EH (cell line): ENCODE results near the gene CORO2A.
"Not testable (repeated sequence)": the region's sequence is repeated elsewhere in the genome, so short reads cannot be mapped to it uniquely, and the experiment has no call there.

Experiments
- DNase-seq: peaks from one replicate; pipeline ENCODE4 v3.0.0-alpha.2; 2015; ENCODE audit warnings: low read depth

The CORO2A gene

DNA sequence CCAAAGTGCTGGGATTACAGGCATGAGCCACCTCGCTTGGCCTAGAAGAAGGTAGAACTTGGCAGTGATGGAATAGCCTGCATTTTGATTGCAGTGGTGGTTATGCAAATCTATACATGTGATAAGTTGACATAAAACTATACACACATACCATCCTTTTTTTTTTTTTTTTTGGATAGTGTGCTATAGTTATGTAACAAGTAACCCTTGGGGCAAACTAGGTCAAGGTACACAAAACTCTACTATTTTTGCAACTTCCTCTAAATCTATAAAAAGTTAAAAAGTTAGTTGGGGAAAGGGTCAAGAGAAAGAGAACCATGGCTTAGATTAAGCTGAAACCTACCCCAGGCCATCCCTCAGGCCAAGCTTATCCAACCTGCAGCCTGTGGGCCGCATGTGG lies 84.5 kb downstream of the CORO2A start:
- DNase-seq, result no peak

DNA sequence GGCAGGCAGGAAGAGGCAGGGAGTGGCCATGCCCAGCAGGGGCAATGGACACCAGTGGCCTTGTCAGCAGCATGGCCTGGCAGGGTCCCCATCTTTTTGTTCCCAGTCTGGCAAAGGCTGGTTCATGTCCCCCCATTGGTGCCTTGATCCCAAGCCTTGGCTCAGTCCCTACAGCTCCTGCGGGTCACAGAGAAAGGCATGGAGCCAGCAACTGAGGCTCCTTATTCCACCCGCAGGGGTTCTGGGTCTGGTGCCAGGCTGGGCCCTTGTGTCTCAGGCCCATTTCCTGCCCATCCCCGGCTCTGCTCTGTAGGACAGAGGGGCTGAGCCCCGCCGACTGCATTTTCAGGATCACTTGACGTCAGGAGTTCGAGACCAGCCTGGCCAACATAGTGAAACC lies 87.4 kb downstream of the CORO2A start:
- DNase-seq, result no peak

DNA sequence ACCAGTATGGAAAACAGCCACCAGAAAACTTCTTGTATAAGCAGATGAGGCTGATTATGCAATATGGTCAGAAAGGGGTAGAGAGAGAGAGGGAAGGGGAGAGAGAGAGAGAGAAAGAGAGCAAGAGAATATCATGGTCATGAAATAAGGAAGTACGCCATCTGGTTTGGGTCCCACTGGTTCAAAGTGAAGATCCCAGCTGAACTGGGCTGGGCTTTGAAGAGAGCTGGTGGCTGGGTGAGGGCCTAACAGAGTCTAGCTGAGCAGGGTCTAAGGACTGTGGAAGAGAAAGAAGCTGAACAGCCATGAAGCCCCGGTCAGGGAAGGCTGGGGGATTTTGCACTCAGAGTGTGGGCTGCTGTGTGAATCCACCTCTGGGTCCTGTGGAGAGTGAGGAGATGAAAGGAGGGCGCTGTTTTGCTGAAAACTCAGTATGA lies 88.0 kb downstream of the CORO2A start:
- DNase-seq, result no peak

DNA sequence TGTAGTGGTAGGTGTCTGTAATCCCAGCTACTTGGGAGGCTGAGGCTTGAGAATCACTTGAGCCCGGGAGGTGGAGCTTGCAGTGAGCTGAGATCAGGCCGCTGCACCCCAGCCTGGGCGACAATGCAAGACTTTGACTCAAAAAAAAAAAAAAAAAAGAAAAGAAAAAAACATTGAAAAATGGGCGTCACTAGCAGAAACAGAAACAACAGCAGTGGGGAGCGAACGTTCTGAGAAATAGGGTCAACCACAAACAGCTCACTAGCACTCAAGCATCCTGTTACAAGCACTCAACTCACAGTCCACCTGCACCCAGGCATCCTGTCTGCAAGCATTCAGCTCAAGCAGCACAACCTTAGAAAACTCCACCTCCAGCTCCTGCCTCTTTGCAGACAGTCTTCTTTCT lies 90.6 kb downstream of the CORO2A start:
- no peak for DNase-seq

DNA sequence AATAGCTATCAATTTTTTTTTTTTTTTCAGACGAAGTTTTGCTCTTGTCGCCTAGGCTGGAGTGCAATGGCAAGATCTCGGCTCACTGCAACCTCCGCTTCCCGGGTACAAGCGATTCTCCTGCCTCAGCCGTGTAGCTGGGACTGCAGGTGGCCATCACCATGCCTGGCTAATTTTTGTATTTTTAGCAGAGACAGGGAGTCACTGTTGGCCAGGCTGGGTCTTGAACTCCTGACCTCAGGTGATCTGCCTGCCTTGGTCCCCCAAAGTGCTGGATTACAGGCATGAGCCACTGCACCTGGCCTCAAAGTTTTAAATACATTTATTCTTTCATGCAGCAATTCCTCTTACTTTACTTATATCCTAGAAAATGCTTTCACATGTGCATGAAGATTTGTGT lies 91.0 kb downstream of the CORO2A start:
- DNase-seq, result no peak

DNA sequence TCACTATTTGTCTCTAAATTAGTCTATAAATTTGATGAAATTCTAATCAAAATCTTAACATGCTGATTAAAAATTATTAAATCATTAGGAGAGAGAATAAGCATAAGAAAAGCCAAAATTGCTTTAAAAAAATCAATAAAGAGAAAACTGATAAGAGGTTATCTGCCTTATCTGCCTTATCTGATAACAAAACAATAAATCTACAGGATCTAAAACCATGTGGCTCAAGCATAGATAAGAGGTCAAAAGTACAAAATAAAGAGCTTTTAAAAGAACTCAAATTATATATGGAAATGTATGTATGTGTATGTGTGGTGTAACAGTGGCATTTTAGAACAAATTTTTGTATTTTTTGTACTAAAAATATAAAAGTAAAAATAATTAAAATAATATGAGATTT lies 92.0 kb downstream of the CORO2A start:
- DNase-seq, result no peak

DNA sequence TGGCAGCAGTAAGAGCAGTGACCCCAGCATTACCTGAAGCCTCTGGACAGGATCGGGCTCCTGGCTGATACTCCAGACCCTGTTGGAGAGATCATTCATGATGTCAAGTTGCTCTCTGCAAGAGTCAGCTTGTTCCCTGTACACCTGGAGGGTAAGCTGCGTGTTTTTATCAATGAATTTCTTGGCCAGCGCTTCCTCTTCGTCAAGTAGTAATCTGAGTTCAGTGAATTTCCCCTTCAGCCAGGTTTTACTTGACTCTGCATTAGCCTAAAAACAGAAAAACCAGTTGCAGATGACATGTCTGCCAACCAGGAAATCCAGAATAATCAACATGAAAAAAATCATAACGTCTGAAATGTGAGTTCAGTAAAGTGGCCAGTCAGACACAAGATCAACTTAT lies 92.5 kb downstream of the CORO2A start:
- DNase-seq, result no peak

DNA sequence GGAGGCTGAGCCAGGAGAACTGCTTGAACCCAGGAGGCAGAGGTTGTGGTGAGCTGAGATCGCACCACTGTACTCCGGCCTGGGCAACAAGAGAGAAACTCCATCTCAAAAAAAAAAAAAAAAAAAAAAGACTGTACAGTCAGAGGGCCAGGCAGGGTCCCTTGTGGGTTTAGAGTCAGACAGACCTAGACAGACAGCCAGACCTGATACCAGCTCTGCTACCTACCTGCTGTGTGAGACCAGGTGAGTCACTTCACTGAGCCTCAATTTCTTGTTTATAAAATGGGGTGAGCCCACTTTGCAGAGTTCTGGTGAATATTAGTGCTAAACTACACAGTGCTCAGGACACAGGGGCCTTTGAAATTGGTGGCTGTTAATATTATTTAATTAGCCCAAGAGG lies 93.1 kb downstream of the CORO2A start:
- DNase-seq, result no peak

DNA sequence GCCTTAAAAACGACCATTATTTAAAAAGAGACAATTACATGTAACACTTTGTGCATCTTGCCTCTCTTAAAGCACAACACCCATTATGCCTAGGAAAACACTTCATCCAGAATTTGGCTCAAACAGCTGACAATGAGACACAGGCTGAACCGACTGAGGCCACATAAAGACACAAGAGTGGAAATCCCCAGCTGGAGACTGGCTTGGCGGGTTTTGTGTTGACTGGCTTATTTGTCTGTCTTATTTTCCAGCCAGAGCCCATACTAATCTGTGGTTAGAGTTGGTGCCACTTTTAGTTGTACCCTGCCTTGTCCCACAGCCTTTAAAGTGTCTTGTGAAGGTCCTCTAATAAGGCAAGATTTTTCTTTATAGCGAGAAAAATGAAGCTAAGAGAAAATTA lies 94.6 kb downstream of the CORO2A start:
- no peak for DNase-seq

DNA sequence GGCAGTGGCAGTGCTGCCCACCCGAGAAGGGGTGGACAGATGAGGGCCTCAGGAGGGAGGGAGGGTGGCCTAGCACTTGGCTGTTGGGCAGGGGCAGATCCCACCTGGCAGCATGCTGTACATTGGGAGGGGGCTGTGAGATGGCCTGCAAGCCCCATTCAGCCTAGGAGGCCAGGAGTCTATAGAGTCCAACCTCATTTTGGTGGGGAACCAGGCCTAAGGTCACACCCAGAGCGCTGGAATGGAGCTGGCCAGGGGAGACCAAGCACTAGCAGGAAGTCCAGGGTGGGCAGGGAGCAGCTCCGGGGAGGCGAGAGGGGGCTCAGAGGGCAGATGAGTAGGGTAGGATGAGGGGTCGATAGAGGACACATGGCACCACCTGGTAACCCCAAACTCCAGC lies 96.3 kb downstream of the CORO2A start:
- DNase-seq, result no peak

DNA sequence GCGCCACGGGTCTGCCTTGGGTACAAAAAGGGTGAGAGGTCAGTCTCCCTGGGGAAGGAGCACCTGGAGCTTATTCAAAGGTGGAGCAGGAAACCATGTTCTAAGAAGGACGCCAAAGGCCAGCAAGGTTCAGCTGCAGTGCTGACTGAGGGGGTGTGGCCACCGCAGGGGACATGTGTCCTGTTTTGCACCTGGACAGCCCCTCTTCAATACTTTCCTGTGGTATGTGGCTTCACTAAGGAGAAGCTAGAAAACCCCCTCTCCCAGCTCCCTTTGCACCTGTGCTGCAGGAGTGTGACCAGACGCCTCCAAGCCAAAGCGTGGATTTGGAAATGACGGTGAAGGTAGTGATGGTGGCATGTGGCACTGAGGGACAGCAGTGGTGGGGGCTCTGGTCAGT lies 97.0 kb downstream of the CORO2A start:
- DNase-seq, result no peak

DNA sequence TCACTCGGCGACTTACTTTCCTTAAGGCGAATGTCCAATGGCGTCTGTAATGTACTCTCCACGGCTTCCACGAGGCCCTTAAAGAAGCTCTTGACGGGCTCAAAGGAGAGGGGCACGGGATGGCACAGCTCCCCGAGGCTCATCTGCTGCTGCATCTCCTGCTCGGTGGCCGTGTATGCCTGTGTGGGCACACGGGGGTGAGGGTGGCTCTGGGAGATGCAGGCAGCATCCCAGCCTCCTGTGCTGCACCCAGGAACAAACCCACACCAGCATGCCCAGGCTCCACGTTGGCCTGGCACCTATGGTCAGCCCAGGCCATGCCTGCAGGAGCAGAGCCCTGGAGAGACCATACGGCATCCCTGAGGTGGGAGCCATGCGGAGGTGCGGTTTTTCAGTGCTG lies 97.6 kb downstream of the CORO2A start:
- no peak for DNase-seq

DNA sequence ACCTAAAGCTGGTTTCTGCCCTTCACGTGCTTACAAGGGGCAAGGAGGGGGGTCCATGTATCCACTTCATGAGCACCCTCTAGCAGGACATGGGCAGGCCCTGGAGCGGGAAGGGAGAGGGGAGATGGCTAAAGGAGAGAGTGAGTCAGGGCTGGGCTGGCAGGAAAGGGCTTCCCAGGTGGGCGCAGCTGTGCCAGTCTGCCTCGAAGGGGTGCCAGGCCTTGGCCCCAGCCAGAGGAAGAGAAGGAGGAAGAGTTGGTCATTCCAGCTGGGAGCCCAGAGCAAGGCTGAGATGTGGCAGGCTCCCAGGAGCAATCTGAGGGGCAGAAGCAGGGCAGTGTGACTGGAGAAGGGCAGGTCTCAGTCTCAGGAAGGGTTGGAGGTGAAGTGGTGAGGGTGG lies 98.1 kb downstream of the CORO2A start:
- DNase-seq, result no peak

DNA sequence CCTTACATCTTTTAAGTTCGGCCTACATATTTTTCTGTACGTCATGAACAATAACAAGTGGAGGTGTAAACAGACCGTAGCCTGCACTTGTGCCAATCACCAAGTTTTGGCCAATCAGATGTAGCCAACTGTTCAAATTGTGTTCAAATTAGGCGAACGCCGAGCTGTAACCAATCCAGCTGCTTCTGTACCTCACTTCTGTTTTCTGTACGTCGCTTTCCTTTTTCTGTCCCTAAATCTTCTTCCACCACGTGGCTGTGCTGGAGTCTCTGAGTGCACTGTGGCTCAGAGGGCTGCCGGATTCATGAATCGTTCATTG lies 99.9 kb downstream of the CORO2A start:
- DNase-seq, result no peak

DNA sequence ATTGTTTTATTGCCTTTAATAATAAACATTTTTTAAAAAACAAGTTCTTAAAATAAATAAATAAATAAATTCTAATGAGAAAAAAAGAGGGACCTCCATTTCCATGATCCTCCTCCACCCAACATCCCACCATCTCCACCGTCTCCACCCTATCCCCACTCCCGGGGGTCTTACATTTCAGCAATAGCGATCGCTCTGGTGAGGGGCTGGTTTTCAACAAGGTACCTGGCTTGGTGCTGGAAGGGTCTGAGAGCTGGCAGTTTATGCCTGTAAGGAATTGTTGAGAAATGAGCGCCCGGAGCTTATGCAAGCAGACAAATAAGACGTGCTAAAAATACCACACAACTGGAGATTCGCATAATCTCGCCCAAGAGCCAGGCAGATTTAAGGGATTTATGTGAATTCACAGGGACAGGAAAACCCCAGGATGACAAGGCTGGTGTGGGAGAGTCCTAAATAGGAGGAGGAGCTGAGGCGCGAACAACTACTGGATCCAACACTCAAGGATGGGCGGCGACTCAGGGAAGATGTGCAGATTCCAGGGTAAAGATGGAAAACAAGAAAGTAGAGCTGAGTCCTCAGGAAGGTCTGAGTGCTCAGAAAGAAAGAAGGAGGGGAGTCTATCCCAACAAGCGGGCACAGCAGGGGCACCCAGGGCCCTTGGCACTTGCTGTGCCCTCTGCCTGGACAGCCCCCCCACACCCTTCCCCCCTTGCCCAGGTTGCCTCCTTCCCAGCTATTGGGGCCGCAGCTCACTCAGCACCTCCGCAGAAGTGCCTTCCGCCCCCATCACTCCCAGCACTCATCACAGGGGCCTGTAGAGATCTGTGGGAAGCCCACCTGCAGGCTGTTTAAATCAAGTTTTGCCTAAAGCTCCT lies 100.5 kb downstream of the CORO2A start:
- peak; percentile 33 for DNase-seq

DNA sequence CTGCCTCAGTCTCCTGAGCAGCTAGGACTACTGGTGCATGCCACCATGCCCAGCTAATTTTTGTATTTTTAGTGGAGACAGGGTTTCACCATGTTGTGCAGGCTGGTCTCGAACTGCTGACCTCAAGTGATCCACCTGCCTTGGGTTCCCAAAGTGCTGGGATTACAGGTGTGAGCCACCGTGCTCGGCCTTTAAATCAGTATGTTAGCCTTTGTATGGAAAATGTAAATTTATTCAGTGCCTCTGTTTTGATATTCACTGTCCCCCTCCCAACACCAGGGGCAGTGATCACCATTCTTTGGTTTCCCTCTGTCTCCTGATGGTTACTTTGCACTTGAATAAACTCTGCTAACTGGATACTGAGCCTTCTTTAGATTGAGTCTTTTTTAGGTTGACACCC lies 101.8 kb downstream of the CORO2A start:
- DNase-seq, result not testable (repeated sequence)

DNA sequence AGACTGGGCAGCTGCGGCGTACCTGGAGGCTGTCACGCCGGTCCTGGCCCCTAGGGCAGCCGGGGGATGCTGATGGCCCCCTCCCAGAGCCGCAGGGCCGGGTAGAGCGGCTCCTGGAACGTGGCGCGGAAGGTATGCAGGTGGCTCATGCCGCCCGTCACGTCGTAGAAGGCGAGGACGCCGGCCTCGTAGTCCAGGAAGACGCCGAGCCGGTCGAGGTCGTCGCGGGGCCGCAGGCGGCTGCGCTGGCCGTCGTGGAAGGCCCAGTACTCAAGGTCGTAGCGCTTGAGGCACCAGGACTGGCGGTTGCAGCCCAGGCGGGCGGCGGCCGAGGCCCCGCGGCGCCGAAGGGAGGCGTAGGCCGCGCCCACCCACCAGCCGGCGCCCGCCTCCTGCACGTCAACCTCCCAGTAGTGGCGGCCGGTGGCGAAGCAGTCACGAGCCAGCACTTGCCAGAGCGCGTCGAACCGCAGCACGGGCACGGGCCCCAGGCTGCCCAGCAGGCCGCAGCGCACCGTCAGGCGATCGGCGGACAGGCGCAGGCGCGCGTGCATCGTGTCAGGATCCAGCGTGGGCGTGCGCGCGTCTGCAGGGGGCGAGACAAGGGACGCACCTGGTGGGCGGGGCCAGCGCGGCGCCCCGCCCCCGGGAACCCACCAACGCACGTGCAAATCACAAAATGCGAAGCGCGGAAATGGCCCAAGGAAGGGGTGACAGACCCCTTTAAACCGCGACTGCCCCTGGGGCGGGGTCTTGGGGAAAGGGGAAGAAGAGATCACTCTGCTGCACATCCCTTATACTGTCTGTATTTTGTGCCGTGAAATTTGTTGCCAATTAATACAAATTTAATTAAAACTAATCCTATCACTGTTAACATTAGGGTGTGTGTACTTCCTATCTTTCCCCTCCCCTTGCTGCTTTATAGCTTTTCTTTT lies 104.8 kb downstream of the CORO2A start:
- DNase-seq, result peak; percentile 29

DNA sequence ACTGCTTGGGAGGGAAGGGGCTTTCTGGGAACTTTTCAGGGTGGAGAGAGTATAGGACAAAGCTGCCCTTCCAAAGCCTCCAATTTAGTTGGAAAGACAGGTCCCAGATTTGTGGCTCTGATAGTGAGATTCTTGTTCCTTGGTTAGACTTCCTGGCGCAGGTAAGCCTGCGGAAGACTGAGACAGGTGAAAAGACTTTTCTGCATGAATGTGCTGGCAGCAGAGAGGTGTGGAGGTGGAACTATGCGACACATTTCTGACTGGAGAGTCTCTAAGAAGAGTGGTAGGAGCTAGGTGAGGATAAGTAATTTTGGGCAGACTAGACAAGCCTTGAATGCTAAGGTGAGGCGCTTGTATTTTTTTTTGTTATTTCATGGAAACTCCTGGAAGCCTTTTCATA lies 106.0 kb downstream of the CORO2A start:
- DNase-seq, result no peak

DNA sequence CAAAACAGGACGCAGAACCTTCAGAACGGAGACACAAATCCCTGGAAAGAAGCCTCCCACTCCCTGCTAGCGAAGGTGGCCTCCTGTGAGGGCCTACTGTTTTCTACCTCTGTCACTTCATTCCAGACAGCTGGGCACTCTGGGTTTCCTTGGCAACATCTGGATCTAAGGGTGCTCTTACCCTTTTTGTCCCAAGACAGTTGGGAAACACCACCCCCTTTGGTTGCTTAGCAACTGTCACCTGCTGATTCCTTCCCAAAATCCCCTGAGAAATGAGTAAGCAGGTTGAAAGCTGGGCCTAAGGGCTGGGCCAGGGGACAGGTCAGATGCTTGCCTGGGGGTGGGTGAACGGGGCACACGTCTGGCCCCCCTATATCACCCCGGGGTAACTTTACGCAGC lies 106.5 kb downstream of the CORO2A start:
- no peak for DNase-seq

DNA sequence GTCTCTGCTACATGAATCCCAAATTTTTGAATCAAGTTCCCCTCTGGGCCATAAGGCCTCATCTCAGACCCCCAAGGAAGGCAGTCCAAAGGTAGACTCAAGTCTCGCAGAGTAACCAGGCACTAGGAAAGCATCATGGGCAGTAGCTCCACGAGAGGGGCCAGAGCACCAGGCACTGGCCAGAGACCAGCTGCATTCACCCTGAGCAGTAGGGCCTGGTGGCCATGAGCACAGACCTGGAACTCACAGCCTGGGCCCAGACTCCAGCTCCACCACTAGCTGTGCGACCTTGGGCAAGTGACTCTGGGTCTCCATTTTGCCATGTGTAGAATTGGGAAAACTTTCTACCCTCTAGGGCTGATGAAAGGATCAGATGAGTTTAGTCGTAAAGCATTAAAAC lies 107.4 kb downstream of the CORO2A start:
- DNase-seq, result no peak

DNA sequence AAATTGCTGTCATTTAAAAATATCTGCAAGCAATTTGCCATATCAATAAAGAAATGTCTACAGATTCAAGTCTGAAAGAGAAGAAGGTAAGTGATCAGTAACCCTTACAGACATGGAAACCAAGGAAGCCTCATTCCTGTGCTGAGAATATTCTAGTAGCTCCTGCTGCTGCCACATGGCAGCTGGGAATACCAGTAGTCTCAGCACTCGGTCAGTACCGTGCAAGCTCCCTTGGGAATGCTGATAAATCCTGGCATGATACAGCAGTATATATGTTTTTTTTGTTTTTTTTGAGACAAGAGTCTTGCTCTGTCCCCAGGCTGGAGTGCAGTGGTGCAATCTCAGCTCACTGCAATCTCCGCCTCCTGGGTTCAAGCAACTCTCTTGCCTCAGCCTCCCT lies 108.0 kb downstream of the CORO2A start:
- no peak for DNase-seq

DNA sequence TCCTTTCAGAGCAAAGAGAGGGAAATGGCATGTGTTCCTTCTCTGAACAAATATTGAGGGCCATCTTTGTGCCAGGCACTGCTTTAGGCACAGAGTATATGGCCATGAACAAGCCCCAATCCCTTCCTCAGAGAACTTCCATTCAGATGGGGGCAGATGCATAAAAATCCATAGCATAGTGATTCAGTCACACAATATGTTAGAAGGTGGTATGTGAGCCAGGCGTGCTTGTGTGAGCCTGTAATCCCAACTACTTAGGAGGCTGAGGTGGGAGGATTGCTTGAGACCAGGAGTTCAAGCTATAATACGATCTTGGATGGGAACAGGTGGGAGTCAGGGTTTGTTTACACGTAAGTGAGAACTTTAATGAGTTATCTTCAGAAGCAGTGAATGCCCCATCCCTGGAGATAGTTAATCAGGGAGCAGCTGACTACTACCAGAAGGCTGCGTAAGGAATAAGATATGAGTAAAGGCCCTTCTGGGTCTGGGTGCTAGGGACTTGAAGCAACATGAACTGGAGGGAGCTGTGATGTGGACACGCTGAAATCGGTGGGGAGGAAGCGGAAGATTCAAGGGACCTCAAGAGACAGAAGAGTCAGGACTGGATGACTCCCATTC lies 108.8 kb downstream of the CORO2A start:
- DNase-seq, result no peak

DNA sequence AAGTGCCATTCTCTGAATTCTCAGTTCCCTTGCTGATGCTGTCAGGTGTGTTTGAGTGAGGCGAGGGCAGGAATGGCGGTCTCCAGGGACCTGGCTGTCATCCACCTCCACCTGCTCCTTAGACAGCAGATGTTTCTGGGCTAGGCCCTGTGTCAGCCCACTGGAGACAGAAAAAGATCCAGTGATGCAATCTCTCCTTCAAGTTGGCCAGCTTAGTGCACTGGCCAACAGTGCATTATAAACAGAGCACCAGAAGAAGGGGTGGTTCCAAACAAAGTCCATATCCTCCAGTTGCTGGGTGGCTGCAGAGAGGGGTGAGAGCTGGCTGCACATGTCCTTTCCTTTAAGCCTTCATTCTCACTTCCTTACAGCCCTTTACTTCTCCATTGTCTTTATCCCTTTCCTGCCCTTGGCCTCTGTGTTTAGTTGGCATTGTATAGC lies 109.4 kb downstream of the CORO2A start:
- peak; percentile 30 for DNase-seq
